ENCODE data around the gene FBXW7.
A peak's percentile ranks its signal among the peaks of the same experiment; 100 is the strongest.

The FBXW7 gene

DNA sequence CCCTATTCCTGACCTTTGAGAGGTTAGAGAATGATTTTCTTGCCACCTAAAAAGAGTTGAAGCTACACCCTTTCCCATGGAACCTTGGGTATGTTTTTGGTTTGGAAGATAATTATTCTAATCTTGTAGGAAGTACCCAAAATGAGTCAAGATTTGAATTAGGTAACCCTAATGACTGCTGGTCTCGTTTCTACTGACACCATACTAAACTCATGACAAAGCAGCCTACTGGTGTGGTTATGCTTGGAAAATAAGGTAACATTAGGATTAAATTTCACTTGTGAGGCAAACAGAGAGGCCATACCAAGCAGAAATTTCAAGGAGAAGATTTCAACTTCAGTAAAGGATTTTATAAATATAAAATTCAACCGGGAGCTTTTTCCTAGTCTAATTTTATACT, 107.9 kb downstream of the FBXW7 start:
- no peak for DNase-seq (ENCODE audit: low read depth)

DNA sequence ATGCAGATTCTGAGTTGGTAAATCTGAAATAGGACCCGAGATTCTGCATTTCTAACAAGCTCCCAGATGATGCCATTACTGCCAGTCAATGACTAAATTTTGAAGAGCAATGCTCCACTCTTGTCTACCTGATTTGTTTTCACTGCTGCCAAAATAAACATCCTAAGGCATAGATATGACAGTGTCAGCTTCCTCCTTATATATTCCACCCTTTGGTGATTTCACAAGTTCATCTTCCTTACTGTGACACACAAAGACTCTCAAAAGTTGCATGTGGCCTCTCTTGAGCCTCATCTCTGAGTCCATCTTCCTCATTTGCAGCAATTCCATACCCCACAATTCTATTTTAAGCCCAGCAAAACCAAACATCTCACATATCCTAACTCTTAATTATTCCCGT, 110.9 kb downstream of the FBXW7 start:
- no peak for DNase-seq (ENCODE audit: low read depth)

DNA sequence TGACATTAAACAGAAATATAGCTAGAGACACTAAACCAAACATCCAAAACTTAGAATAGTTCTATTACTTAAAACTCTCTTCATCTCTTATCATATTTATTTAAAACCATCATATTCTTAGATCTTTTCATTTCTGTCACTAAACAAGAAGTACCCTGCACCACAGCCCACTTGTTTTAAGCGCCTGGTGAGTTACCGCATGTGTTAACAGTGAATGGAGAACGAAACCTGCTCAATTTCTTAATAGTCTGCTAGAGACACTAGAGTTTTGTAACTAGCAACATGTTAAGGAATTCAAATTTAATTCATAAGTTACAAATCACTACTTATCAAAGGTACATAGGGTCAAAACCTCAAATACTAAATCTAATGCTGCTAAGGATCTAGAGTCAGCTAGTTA, 111.5 kb downstream of the FBXW7 start:
- no peak for DNase-seq (ENCODE audit: low read depth)

DNA sequence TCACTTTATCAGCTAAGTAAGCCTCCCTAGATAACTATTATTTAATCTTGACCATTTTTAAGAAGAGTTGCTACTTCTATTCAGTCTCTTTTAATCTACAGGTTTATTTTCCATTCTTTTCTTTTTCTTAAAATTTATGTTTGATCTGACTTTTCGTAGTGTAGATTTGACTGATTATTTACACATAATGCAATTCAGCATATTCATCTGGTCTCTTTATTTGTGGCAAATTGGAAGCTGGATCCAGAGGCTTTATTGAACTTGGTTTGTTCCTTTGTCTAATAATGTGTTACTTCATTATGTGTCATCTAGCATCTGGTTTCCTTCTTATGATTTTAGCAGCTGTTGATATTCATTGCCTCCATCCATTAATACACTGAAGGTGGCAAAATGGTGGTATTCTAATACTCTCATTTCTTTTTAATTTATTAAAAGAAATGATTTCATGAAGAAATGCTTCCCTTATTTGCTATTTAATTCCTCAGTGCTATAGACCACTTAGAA, 113.0 kb downstream of the FBXW7 start:
- DNase-seq (ENCODE audit: low read depth), result no peak

DNA sequence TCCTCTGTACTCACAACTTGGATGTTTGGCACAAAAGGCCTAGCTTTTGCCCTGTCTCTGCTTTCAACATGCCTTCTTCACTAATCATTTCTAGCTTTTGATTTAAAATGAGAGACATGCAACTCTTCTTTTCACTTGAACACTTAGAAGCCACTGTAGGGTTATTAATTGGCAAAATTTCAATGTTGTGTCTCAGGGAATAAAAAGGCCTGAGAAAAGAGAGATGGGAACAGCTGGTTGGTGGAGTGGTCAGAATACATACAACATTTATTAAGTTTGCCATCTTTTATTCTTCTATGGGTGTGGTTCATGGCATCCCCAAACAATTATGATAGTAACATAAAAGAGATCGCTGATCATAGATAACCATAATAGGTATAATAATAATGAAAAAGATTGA, 114.3 kb downstream of the FBXW7 start:
- DNase-seq (ENCODE audit: low read depth), result no peak

DNA sequence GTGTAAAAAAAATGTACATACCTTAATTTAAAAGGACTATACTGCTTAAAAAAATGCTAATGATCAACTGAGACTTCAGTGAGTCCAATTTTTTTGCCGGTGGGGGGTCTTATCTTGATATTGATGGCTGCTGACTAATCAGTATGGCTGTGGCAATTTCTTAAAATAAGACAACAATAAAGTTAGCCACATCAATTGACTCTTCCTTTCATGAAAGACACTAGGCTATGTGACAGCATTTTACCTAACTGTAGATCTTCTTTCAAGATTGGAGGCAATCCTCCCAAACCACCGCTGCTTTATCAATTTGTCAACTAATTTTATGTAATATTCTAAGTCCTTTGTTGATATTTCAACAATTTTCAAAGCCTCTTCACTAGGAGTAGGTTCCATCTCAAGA, 116.1 kb downstream of the FBXW7 start:
- DNase-seq (ENCODE audit: low read depth), result no peak

DNA sequence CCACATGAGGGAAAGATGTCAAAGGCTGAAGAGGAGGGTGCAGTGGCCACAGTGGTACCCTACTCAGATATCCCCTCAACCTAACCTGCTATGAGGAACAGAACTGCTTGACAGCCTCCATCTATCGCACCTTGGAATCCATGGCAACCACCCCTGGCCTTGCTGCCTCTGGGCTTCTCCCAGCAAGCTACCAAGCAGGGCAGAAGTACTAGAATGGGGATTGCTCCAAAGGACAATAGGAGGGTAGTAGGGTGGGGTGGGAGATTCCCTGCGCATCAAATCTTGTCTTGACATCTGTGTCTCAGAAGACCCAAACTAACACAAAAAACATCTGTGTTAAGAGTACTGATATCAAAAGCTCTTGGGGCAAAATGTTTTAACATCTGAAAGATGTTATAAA, 118.2 kb downstream of the FBXW7 start:
- DNase-seq (ENCODE audit: low read depth), result no peak

DNA sequence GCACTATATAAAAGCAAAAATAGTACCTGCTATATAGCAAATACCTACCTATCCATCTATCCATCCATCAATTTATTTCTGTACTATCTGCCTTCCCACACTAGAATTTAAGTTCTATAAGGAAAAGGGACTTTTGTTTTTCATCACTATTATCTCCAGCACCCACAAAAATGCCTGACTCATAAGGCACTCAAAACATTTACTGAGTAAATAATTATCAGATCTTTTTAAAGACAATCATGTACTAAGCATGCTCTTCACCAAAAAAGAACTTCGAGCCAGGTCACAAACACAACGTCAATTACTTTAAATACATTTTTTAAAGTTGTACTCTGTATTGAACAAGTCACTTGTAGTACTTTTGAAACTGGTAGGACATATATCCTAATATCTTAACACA, 119.9 kb downstream of the FBXW7 start:
- peak; percentile 4 for DNase-seq (ENCODE audit: low read depth)

DNA sequence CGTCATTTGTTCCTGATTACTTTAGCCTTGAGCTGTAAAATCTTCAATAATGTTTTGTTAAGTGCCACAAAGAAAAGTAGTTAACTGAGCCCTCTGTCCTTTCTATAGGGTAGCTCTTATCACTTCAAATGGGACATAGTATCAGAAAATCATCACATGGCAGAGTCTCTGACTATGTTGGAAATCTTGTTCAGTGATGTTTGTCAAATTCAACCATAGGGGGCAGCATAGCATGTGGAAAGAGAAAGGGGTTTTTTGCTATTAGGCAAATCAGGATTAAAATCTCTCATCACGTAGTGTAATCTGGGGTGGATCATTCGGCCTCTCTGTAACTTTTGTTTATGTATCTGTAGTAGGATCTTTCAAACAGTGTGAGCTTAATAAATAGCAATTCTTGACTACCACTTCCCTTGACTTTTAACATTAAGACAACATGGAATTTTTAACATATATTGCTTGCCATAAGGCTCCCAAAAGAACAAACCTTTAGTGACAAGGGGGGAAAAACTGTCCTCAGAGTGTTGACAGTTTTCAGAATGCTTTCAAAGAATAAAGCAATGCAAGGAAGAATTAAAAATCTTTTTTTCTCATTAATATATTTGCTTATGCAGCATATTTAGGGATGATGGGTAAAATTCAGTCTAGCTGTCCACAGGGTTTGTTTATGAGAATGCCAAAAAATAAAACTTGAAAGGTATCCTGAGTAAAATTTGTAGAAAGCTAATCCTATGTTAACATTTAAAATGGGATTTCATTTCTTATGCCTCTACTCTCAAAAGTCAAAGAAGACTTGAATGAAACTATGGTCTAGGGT, 127.2 kb downstream of the FBXW7 start:
- no peak for DNase-seq (ENCODE audit: low read depth)

DNA sequence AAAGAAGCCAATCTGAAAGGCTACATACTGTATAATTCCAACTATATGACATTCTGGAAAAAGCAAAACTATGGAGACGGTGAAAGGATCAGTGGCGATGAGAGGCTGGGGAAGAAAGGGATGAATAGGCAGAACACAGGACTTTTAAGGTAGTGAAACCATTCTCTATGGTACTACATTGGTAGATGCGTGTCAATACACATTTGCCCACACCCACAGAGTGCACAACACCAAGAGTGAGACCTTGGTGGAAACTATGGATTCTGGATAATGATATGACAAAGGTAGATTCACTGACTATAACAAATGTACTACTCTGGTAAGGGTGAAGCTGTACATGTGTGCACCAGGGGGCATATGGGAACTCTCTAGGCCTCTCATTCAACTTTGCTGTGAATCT, 134.5 kb downstream of the FBXW7 start:
- no peak for DNase-seq (ENCODE audit: low read depth)

DNA sequence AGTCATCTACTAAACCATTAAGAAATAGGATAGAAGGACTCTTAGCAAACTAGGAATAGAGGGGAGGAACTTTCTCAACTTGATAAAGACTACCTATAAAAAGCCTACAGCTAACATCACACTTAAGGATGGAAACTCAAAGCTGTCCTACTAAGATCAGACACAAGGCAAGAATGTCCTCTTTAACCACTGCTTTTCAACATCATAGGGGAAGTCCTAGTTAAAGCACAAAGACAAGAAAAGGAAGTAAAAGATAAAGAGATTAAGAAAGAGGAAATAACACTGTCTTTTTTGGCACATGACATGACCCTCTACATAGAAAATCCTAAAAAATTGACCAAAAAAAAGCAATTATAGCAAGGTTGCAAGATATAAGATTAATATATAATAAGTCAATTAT, 136.6 kb downstream of the FBXW7 start:
- no peak for DNase-seq (ENCODE audit: low read depth)

DNA sequence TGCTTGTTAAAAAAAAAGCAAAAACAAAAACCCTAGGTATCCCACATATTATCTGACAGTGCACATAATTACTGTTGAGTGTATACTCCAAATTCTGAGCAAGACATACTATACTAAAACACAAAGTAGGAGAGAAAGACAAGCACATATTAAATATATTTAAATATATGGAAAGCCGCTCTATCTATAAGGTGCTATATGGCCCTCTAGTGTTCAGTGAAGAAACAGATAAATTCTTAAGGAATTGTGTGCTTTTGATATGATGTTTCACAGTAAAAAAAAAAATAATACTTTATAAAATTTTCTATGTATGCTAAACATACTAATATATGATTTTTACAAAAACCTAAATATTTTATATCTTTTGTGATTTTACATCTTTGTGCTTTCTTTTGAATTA, 137.8 kb downstream of the FBXW7 start:
- no peak for DNase-seq (ENCODE audit: low read depth)

DNA sequence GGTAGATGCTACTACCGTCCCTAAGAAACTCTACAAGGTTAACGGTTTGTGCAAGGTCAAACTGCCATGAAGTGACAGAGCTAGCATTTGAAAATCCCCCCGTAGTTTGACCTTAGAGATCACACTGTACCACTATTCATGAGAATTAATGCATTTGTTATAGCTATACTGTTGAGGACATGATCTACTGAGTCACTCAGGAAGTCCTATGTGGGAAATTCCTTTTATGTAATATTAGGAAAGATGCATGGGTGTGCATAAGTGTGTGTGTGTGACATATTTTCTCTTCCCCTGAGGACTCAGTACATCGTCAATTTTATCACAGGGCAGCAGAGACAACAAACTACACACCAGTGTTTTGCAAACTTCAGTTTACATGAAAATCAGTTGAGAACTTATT, 141.1 kb downstream of the FBXW7 start:
- DNase-seq (ENCODE audit: low read depth), result no peak

DNA sequence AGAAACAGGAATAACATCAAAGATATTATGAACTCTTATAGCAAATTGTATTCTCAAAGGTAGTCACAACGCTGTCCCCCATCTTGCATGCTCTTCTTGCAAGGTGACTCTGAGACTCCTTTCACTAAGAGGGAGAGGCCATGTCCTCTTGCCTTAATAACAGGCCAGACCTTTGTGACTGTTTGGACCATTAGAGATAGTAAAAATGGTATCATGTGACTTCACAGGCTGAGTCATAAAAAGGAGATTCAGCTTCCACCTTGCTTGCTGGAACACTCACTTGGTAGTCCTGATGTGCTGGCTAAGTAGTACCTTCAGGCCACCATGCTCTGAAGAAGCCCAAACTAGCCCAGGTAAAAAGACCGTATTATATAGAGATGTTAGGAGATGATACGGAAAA, 143.8 kb downstream of the FBXW7 start:
- DNase-seq (ENCODE audit: low read depth), result no peak

DNA sequence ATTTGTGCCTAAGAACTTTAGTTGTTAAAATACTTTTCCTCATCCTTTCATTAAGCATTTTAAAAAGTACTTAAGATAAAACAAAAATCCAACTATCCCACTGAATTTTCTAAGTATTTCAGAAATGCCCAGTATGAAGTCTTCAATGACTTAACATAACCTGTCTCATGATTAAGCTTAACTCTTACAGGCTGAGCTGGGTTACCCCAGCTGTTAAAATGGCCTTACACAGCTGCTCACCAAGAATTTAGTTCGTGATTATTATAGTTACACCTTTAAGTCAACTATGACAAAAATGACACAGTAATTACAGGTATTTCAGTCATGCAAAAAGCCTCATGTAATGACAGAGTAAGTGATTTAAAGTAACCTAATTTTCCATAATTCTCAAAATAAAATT, 145.7 kb downstream of the FBXW7 start:
- DNase-seq (ENCODE audit: low read depth), result no peak

DNA sequence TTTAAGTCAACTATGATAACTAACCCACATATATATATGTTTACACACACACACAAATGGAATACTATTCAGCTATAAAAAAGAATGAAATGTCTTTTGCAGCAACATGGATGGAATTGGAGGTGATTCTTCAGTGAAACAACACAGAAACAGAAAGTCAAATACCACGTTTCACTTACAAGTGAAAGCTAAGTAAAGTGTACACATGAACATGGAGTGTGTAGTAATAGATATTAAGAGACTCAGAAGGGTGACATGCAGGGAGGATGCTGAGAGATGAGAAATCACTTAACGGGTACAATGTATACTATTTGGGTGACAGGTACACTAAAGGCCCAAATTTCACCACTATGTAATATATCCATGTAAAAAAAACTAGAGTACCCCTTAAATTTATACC, 146.5 kb downstream of the FBXW7 start:
- no peak for DNase-seq (ENCODE audit: low read depth)

DNA sequence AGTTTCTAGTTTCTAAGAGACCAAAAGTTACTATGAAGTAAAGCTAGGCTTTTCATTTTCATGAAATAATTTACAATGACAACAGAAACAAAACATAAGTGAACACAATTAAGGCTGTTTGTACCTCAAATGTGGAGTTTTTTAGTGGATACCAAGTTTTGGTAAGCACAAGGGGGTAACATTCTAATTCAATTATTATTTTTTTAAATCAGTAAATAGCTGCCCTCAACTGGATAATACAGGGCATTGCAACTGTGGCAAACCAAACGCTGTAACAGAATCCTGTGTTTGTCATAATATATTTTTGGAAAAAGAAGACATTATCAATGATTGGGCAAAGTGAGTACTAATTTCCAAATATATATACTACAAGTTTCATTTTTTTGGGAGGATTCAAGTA, 150.3 kb downstream of the FBXW7 start:
- DNase-seq (ENCODE audit: low read depth), result no peak

DNA sequence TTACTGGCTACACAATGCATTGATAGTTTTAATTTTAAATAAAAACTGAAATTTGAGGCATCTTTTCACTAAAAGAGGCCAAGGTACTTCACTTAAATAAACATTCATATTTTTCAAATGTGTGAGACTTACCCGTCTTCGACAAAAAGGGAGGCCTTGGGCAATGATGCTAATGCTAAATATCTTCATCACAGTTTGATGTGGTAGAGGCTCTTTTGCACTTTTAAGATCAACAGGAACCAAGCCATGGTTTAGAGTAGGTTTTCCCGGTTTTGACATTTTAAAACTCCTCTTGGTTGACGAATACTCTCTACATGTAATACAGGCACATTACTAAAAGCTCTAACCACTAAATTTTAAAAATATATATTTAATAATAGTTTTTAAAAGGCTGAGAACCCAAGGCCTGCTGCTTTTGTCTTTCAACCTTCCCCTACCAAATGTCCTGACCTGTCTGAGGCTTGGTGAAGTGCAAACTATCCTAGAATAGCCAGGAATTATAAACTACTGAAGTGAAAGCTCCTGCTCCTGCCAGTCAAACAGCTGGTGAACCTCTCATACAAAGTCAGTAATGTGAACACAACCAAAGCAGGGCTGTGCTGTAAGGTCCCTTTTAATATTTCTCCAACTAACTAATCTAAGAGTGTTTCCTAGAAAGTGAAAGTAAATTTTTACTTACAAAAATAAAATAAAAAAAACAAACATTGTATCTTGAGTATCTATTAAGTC, 153.7 kb downstream of the FBXW7 start:
- DNase-seq (ENCODE audit: low read depth), result no peak

DNA sequence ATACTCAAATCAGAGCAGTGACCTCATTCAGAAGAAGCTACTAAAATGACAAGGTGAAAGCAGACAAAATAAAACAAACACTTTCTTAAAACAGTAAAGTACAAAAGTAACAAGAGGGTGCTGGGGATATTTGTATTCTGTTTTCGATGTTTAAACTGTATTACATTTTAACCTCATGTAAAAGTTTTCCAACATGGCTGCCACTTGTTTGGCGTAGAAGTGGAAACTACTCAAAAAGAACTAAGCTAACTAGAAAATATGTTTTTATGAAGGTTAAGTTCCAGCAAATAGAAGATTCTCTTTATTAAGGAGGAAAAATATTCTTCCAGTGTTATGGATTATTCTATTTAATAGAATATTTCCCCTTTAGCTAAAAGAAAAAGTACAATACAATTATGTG, 155.0 kb downstream of the FBXW7 start:
- no peak for DNase-seq (ENCODE audit: low read depth)

DNA sequence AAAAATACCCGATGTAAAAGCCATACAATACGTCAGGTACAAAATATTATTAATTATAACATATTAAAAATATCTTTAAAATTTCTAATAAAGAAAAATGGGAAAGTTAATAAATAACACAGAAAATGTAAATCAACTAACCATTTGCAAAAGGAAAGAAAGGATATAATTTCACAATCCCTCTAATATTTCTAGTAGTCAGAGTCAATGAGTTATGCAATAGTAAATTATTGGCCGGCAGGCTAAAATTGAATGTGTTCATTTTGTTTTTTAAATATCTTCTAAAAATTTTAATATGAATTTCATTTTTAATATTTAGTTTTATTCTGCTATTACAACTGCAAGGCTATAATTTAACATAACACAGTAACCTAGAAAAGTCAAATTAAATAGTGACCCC, 155.7 kb downstream of the FBXW7 start:
- no peak for DNase-seq (ENCODE audit: low read depth)

DNA sequence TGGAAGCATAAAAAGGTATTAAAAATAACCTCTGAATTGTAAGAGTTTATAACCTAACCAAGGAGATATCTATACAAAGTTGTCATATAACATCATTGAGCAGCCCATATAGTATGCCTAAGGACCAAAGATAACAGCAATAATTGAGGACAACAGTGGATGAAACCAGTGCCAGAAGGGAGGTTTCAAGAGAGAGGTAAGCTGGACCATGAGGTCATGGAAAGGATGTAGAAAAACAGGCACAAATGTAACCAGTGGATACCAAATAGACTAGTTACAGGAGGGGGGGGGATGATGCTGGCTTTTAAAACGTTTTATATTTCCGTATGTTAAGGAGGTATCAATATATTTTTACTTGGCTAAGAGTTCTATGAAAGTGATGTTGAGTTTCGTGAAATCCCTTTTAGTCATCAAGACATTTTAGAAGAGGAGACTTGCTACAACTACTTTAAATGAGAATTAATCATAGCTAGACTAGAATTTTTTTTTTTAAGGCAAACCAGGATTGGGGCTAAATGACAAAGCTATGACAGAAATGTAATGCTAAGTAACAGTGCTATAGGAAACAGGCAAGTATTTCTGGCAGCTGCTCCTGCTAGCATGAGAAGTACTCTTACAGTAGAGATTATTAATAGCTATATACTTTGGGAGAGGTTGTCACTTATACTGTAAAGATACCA, 161.1 kb downstream of the FBXW7 start:
- no peak for DNase-seq (ENCODE audit: low read depth)

DNA sequence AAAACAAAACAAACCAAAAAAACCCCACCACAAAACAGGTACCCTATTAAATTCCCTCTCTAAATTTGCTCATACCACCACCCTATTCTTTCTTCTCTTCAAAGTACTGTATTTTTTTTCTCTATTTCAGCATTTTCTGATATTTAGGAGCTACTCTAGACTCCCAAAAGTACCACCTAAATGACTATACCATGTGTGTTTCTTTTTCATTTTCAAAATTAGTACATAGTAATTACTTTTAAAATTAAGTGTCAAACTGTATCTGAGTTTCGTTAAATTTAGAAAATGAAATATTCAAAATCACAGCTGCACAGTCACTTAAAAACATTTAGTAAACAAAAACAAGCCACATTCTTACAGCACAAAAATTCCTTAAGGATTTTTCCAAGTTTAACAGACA, 161.7 kb downstream of the FBXW7 start:
- no peak for DNase-seq (ENCODE audit: low read depth)

DNA sequence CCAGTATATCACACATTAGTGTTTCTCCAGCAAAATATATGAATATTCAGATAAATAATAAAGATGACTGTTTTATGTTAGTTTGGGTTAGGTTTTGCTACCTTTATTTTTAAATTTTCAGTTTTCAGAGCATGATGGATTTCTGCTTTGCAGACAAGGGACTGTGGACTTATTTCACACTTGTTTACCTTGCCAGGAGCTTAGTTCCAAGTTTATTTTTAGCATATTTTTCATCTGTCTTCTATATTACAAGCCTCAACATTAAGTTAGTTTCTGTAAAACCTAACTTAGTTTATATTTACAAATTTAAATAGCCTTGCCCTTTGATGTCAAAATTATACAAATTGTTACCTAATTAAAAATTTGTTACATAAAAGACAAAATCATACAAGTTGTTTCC, 163.4 kb downstream of the FBXW7 start:
- DNase-seq (ENCODE audit: low read depth), result no peak

Measured in HS-5 (cell line).